ENCODE measurements around the gene PSMA8.

- TF ChIP-seq CTCF (IDR thresholded peaks at IDR 0.05) = no peak
- no peak for TF ChIP-seq POLR2A (IDR thresholded peaks at IDR 0.05)
- TF ChIP-seq EP300 (IDR thresholded peaks at IDR 0.05) = no peak
These were observed 49.9 kb downstream of the PSMA8 start for GRCh38 chr18:26183395-26184112.
